ENCODE measurements around the gene RNF212.

Gene RNF212

GRCh38 chr4:1048773-1049590 lies 64.4 kb downstream of the RNF212 start:
- DNase-seq (ENCODE audit: low read depth) = no peak

- DNase-seq (ENCODE audit: low read depth) = no peak
These were observed 65.2 kb downstream of the RNF212 start for GRCh38 chr4:1047976-1048772.

- no peak for DNase-seq (ENCODE audit: low read depth)
These were observed 66.0 kb downstream of the RNF212 start for GRCh38 chr4:1047106-1047975.

GRCh38 chr4:1046581-1047011 lies 66.8 kb downstream of the RNF212 start:
- peak; percentile 27 for DNase-seq (ENCODE audit: low read depth)

- DNase-seq (ENCODE audit: low read depth) = no peak
These were observed 67.7 kb downstream of the RNF212 start for GRCh38 chr4:1045595-1046201.

GRCh38 chr4:1045193-1045594 lies 68.2 kb downstream of the RNF212 start:
- no peak for DNase-seq (ENCODE audit: low read depth)

- no peak for DNase-seq (ENCODE audit: low read depth)
These were observed 68.7 kb downstream of the RNF212 start for GRCh38 chr4:1044469-1045192.

GRCh38 chr4:1043651-1044468 lies 69.5 kb downstream of the RNF212 start:
- DNase-seq (ENCODE audit: low read depth) = peak; percentile 94

GRCh38 chr4:1043162-1043561 lies 70.2 kb downstream of the RNF212 start:
- DNase-seq (ENCODE audit: low read depth) = no peak

GRCh38 chr4:1042352-1043055 lies 70.9 kb downstream of the RNF212 start:
- no peak for DNase-seq (ENCODE audit: low read depth)

GRCh38 chr4:1041936-1042330 lies 71.4 kb downstream of the RNF212 start:
- DNase-seq (ENCODE audit: low read depth) = no peak

- no peak for DNase-seq (ENCODE audit: low read depth)
These were observed 72.0 kb downstream of the RNF212 start for GRCh38 chr4:1041147-1041935.

GRCh38 chr4:1040344-1041146 lies 72.8 kb downstream of the RNF212 start:
- no peak for DNase-seq (ENCODE audit: low read depth)

- no peak for DNase-seq (ENCODE audit: low read depth)
These were observed 73.6 kb downstream of the RNF212 start for GRCh38 chr4:1039493-1040343.

GRCh38 chr4:1038948-1039492 lies 74.3 kb downstream of the RNF212 start:
- DNase-seq (ENCODE audit: low read depth) = no peak

GRCh38 chr4:1036976-1037810 lies 76.2 kb downstream of the RNF212 start:
- no peak for DNase-seq (ENCODE audit: low read depth)

Data from GM04503 (cell line).